A673 (cell line): Measurements from ENCODE around the gene JAKMIP1. TPM values are rescaled to one million over a fixed set of nuclear protein-coding genes. Genes with fewer than 3 reads are reported as not detected.

Experiments used
- BruUV-seq: library from RNA; stranded (reverse); fragments of 400-500 nt; replicated peaks from 2 replicates; lab custom pipeline; 2021; lab: Mats Ljungman, UMichigan
- CTCF ChIA-PET: fragments of 300-600 bp; sonication (Branson Sonifier 250); formaldehyde crosslinking; loops from one replicate; lab custom pipeline; 2022; ENCODE audit warnings: antibody characterized with exemption; lab: Charles Lee
- POLR2A ChIA-PET: fragments of 300-600 bp; sonication (Branson Sonifier 250); formaldehyde crosslinking; loops from one replicate; lab custom pipeline; 2022; ENCODE audit warnings: antibody characterized with exemption; ENCODE audit not compliant: low non-redundant PET; lab: Charles Lee
- DNase-seq: peaks from one replicate; pipeline ENCODE4 v3.0.0-alpha.2; 2015; ENCODE audit warnings: low spot score
- H3K27ac ChIP-seq: fragments of 200-600 bp; sonication (generic); 2 replicates; pipeline ENCODE4 v1.5.1; 2016; ENCODE audit warnings: mixed run types, low read depth, mild to moderate bottlenecking, mixed read lengths, antibody characterized with exemption, low read length; ENCODE audit not compliant: poor library complexity, severe bottlenecking
- H3K27me3 ChIP-seq: fragments of 200-600 bp; sonication (generic); replicated peaks from 2 replicates; pipeline ENCODE4 v1.6.1; 2017; ENCODE audit warnings: mixed run types, low read depth, mild to moderate bottlenecking, mixed read lengths, antibody characterized with exemption, low read length; ENCODE audit not compliant: insufficient read depth, poor library complexity
- H3K36me3 ChIP-seq: fragments of 200-600 bp; sonication (generic); 2 replicates; pipeline ENCODE4 v1.6.1; 2016; ENCODE audit warnings: mixed run types, mild to moderate bottlenecking, mixed read lengths, antibody characterized with exemption, low read length; ENCODE audit not compliant: insufficient read depth, poor library complexity, severe bottlenecking
- H3K4me1 ChIP-seq: fragments of 200-600 bp; sonication (generic); 2 replicates; pipeline ENCODE4 v1.6.1; 2017; ENCODE audit warnings: mixed run types, mild to moderate bottlenecking, mixed read lengths, antibody characterized with exemption, low read length; ENCODE audit not compliant: insufficient read depth, poor library complexity, severe bottlenecking
- H3K4me3 ChIP-seq: fragments of 200-600 bp; sonication (generic); 2 replicates; pipeline ENCODE4 v1.5.1; 2016; ENCODE audit warnings: low read depth, mixed run types, mild to moderate bottlenecking, mixed read lengths, low read length; ENCODE audit not compliant: poor library complexity, severe bottlenecking
- H3K9me3 ChIP-seq: fragments of 200-600 bp; sonication (generic); 2 replicates; pipeline ENCODE4 v1.6.1; 2016; ENCODE audit warnings: mixed run types, low read depth, mild to moderate bottlenecking, mixed read lengths, antibody characterized with exemption, low read length; ENCODE audit not compliant: poor library complexity, severe bottlenecking
- CTCF ChIP-seq: fragments of 300-800, 200-600 bp; sonication (generic); conservative IDR thresholded peaks from 2 replicates; pipeline ENCODE4 v1.5.1; 2017; ENCODE audit warnings: low read depth, mild to moderate bottlenecking, antibody characterized with exemption, low read length, moderate library complexity, mixed read lengths
- EZH2 ChIP-seq: fragments of 200-600 bp; sonication (generic); IDR thresholded peaks from 2 replicates; pipeline ENCODE4 v1.6.1; 2017; ENCODE audit warnings: borderline replicate concordance, low read depth, mild to moderate bottlenecking, mixed read lengths, antibody characterized with exemption, low read length; ENCODE audit not compliant: poor library complexity, severe bottlenecking
- intact Hi-C: fragments of 100-400 bp; cut with micrococcal nuclease; formaldehyde crosslinking; loops from one replicate; pipeline ENCODE4 v1.10.0; 2022; ENCODE audit not compliant: unreplicated experiment
- total RNA-seq: library from RNA; stranded (reverse); gene quantifications from 2 replicates; pipeline ENCODE4 v1.2.3, GENCODE V29; 2021

JAKMIP1 gene
- total RNA-seq, 1 experiment from 2014 or later, result not detected

GRCh38 chr4:6024313-6024960 is 175.9 kb downstream of the JAKMIP1 start:
- no peak for TF ChIP-seq EZH2
- TF ChIP-seq CTCF, result no peak
- no peaks in the 10 kb centered on the region for H3K4me1 ChIP-seq
- H3K36me3 ChIP-seq, result no peaks in the 10 kb centered on the region
- intact Hi-C loops, result no loop called here
- no TSS peak for BruUV-seq
- no peak for DNase-seq
- no peak overlapping the region for H3K4me3 ChIP-seq
- H3K27ac ChIP-seq, result no peak overlapping the region
- CTCF ChIA-PET, result no interaction called here
- no peaks in the 10 kb centered on the region for H3K9me3 ChIP-seq
- POLR2A ChIA-PET, result no interaction called here
- peaks cover 3% of the 10 kb centered on the region for H3K27me3 ChIP-seq

- H3K27ac ChIP-seq, result no peak overlapping the region
- no peak for DNase-seq
- H3K9me3 ChIP-seq, result no peaks in the 10 kb centered on the region
- ChIA-PET CTCF (no interaction called here), POLR2A (no interaction called here)
- no peaks in the 10 kb centered on the region for H3K27me3 ChIP-seq
- BruUV-seq, result no TSS peak
- TF ChIP-seq CTCF, result no peak
- no peak for TF ChIP-seq EZH2
- intact Hi-C loops, result no loop called here
- H3K36me3 ChIP-seq, result no peaks in the 10 kb centered on the region
- no peak overlapping the region for H3K4me3 ChIP-seq
- no peaks in the 10 kb centered on the region for H3K4me1 ChIP-seq
Measured at GRCh38 chr4:6023731-6024130, 176.6 kb downstream of the JAKMIP1 start.

GRCh38 chr4:6022607-6023288 is 177.6 kb downstream of the JAKMIP1 start:
- Histone ChIP-seq H3K27ac (no peak overlapping the region), H3K27me3 (peaks cover 3% of the 10 kb centered on the region), H3K9me3 (no peaks in the 10 kb centered on the region), H3K36me3 (no peaks in the 10 kb centered on the region), H3K4me1 (no peaks in the 10 kb centered on the region), H3K4me3 (no peak overlapping the region)
- ChIA-PET CTCF (no interaction called here), POLR2A (no interaction called here)
- TF ChIP-seq CTCF, result no peak
- TF ChIP-seq EZH2, result no peak
- DNase-seq, result no peak
- intact Hi-C loops, result no loop called here
- no TSS peak for BruUV-seq
